Right lobe of liver (tissue), 4 donors: ENCODE measurements around the gene ATP6V1D.

Source experiments
- CTCF ChIP-seq, 4 donors: fragments of 200-600 bp in 3 of 4; fragments of 450-650 bp in 1 of 4; IDR thresholded peaks; one replicate each; pipeline versions ENCODE4 v1.5.1 to v1.8.0; 2016 to 2022; ENCODE audit warnings: antibody characterized with exemption in 4 of 4, mild to moderate bottlenecking in 2 of 4
- POLR2A ChIP-seq: fragments of 450-650 bp; IDR thresholded peaks from one replicate; pipeline ENCODE4 v1.6.1; 2017; ENCODE audit warnings: antibody characterized with exemption, mild to moderate bottlenecking
- donor health status: DM: no; HTN: no; CAD: no.
- donor health status: DM: no; HTN: no; CAD: no.
- donor health status: DM: no; HTN: yes; CAD: no.

- TF ChIP-seq CTCF (IDR thresholded peaks at IDR 0.05) (no peak), POLR2A (no peak)
Measured at GRCh38 chr14:67313153-67313552, 46.5 kb downstream of the ATP6V1D start.
